C4-2B (cell line): ENCODE measurements around the gene CCSER2.

Source experiments
- ZFX ChIP-seq: fragments of 450-650 bp; IDR thresholded peaks from 2 replicates; pipeline ENCODE4 v1.6.1; 2017
- TF ChIP-seq, protein P1 (sequence below): fragments of 450-650 bp; conservative IDR thresholded peaks from 2 replicates; pipeline ENCODE4 v1.5.1; 2017; ENCODE audit warnings: mild to moderate bottlenecking

DNA sequence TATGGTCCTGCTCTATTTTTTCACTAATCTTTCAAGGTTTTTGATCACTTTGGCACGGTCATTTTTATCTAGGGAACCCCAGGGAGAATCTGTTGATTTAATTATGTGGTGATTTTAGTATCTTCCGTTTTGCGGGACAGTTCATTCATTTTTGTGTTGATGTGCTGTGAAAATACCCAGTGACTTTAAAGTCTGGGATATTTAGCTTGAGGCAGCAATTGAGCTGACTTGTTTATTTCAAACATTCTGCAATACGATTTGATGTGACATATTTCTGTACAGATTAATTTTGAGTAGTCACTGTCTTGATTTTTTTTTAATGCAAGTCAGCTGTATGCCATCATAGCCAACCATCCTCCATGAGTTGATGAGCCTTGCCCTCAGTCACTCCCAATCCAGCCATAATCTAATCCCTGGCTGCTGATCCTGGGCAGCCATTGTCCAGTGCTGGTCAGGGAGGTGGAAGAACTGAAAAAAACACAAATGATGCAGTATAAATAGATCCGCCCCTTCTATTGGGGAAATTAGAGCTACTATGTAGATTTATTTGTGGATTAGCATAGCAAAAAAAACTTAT is 183.4 kb downstream of the CCSER2 start:
- TF ChIP-seq, protein P1, sequence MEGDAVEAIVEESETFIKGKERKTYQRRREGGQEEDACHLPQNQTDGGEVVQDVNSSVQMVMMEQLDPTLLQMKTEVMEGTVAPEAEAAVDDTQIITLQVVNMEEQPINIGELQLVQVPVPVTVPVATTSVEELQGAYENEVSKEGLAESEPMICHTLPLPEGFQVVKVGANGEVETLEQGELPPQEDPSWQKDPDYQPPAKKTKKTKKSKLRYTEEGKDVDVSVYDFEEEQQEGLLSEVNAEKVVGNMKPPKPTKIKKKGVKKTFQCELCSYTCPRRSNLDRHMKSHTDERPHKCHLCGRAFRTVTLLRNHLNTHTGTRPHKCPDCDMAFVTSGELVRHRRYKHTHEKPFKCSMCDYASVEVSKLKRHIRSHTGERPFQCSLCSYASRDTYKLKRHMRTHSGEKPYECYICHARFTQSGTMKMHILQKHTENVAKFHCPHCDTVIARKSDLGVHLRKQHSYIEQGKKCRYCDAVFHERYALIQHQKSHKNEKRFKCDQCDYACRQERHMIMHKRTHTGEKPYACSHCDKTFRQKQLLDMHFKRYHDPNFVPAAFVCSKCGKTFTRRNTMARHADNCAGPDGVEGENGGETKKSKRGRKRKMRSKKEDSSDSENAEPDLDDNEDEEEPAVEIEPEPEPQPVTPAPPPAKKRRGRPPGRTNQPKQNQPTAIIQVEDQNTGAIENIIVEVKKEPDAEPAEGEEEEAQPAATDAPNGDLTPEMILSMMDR, result no peak
- TF ChIP-seq ZFX, result no peak
